CD4-positive, alpha-beta memory T cell (primary cell): ENCODE measurements around the gene NDUFV3. TPM values are rescaled to one million over a fixed set of nuclear protein-coding genes. Genes with fewer than 3 reads are reported as not detected.

Experiments
- CTCF ChIA-PET: fragments of 350-600 bp; sonication (Branson Sonifier 250); formaldehyde crosslinking; loops from one replicate; lab custom pipeline; 2021; ENCODE audit warnings: inconsistent platforms; ENCODE audit not compliant: partially characterized antibody; lab: Charles Lee
- POLR2A ChIA-PET: fragments of 350-600 bp; sonication (Branson Sonifier 250); formaldehyde crosslinking; loops from one replicate; lab custom pipeline; 2021; ENCODE audit not compliant: partially characterized antibody; lab: Charles Lee
- DNase-seq, 5 donors: peaks; one replicate each; pipeline versions ENCODE4 v3.0.0 to v3.0.0-alpha.2; 2020 to 2022; ENCODE audit warnings: mixed read lengths in 1 of 5
- H3K27ac ChIP-seq: one replicate; pipeline ENCODE4 v1.7.0; 2013; ENCODE audit warnings: low read depth, low read length
- H3K27me3 ChIP-seq: 2 replicates; pipeline ENCODE4 v1.7.0; 2013; ENCODE audit warnings: mild to moderate bottlenecking, low read length, moderate library complexity; ENCODE audit not compliant: insufficient read depth
- H3K36me3 ChIP-seq: 2 replicates; pipeline ENCODE4 v1.7.0; 2013; ENCODE audit warnings: mild to moderate bottlenecking, low read length, moderate library complexity; ENCODE audit not compliant: insufficient read depth
- H3K4me1 ChIP-seq: 2 replicates; pipeline ENCODE4 v1.7.0; 2013; ENCODE audit warnings: mild to moderate bottlenecking, low read length, moderate library complexity; ENCODE audit not compliant: insufficient read depth
- H3K4me3 ChIP-seq, 2 donors: one replicate each; pipeline ENCODE4 v1.7.0; 2013; ENCODE audit warnings: low read length in 2 of 2, mild to moderate bottlenecking in 1 of 2
- H3K9me3 ChIP-seq, 2 donors: one replicate each; pipeline ENCODE4 v1.7.0; 2013; ENCODE audit warnings: low read length in 2 of 2, control low read depth in 1 of 2; ENCODE audit not compliant: control insufficient read depth in 1 of 2
- H3K27ac Mint-ChIP-seq, 7 donors: one replicate each; pipeline ENCODE4 v1.8.0; 2020 to 2021; ENCODE audit warnings: mixed read lengths in 7 of 7, mild to moderate bottlenecking in 6 of 7, inconsistent platforms in 3 of 7, moderate library complexity in 3 of 7
- H3K27me3 Mint-ChIP-seq, 2 donors: one replicate each; pipeline ENCODE4 v1.8.0; 2020 to 2021; ENCODE audit warnings: mixed read lengths in 2 of 2
- H3K36me3 Mint-ChIP-seq, 2 donors: one replicate each; pipeline ENCODE4 v1.8.0; 2020 to 2021; ENCODE audit warnings: mixed read lengths in 2 of 2, inconsistent platforms in 1 of 2, mild to moderate bottlenecking in 1 of 2
- H3K4me1 Mint-ChIP-seq, 4 donors: one replicate each; pipeline ENCODE4 v1.8.0; 2020 to 2021; ENCODE audit warnings: mixed read lengths in 4 of 4, mild to moderate bottlenecking in 1 of 4
- H3K4me3 Mint-ChIP-seq, 8 donors: one replicate each; pipeline ENCODE4 v1.8.0; 2020 to 2021; ENCODE audit warnings: mixed read lengths in 8 of 8, mild to moderate bottlenecking in 7 of 8, moderate library complexity in 6 of 8, inconsistent platforms in 3 of 8
- H3K9me3 Mint-ChIP-seq, 8 donors: one replicate each; pipeline ENCODE4 v1.8.0; 2020 to 2021; ENCODE audit warnings: mixed read lengths in 8 of 8, mild to moderate bottlenecking in 5 of 8, inconsistent platforms in 3 of 8, moderate library complexity in 1 of 8
- intact Hi-C: fragments of 100-400 bp; cut with micrococcal nuclease; formaldehyde crosslinking; loops from one replicate; pipeline ENCODE4 v1.15.1; 2023
- polyA plus RNA-seq, 2 donors: library from polyadenylated mRNA; unstranded; fragments of 300-500 nt; fragmentation: Illumina TruSeq; gene quantifications; one replicate each; pipeline ENCODE4 v1.2.3, GENCODE V29; 2021
- total RNA-seq, 2 experiments: library from RNA; stranded (reverse); gene quantifications; one replicate each; pipeline ENCODE4 v1.2.3, GENCODE V29; 2021

NDUFV3 gene
- total and polyA plus RNA-seq, 4 experiments from 2014 or later = 9.1 to 33.2 (median 25.8) TPM

GRCh38 chr21:42862774-42863503, 30.2 kb upstream of the NDUFV3 start:
- POLR2A ChIA-PET = no interaction called here
- H3K27ac ChIP-seq = no peak overlapping the region
- no peaks in the 10 kb centered on the region for H3K9me3 Mint-ChIP-seq
- no peaks in the 10 kb centered on the region for H3K9me3 ChIP-seq
- intact Hi-C loops = no loop called here
- H3K4me3 Mint-ChIP-seq = no peak overlapping the region
- peaks cover 29 to 61% of the 10 kb centered on the region in 2 donors for H3K36me3 Mint-ChIP-seq
- no peak for DNase-seq
- H3K4me1 Mint-ChIP-seq = peaks cover 4 to 16% (median 10%) of the 10 kb centered on the region in 4 donors
- CTCF ChIA-PET = no interaction called here
- H3K27me3 ChIP-seq = no peaks in the 10 kb centered on the region
- H3K4me1 ChIP-seq = no peaks in the 10 kb centered on the region
- H3K27ac Mint-ChIP-seq = peak overlapping the region in 3 of 7 donors; percentile 51 to 72 (median 61)
- peaks cover 41% of the 10 kb centered on the region for H3K36me3 ChIP-seq
- no peaks in the 10 kb centered on the region for H3K27me3 Mint-ChIP-seq
- no peak overlapping the region for H3K4me3 ChIP-seq

DNA sequence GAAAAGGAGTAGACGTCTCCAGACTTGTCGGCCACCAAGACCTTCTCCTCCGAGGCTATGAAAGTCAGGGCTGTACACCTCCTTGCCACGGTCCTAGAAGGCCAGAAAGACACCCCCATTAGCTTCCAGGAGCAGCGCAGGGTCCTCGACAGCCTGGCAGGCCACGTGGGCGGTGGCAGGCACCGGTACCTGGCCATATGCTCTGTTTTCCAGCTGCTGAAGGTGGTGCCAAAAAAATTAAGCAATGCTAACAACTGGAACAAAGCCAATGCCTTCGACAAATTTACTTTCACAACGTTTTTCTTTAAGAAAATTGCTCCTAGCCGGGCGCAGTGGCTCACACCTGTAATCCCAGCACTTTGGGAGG, 29.6 kb upstream of the NDUFV3 start:
- Mint-ChIP-seq H3K4me1 (peaks cover 4 to 18% (median 10%) of the 10 kb centered on the region in 4 donors), H3K9me3 (no peaks in the 10 kb centered on the region), H3K4me3 (no peak overlapping the region), H3K27me3 (no peaks in the 10 kb centered on the region), H3K27ac (no peak overlapping the region), H3K36me3 (peaks cover 32 to 63% of the 10 kb centered on the region in 2 donors)
- Histone ChIP-seq H3K36me3 (peaks cover 41% of the 10 kb centered on the region), H3K27me3 (no peaks in the 10 kb centered on the region), H3K9me3 (no peaks in the 10 kb centered on the region), H3K4me3 (no peak overlapping the region), H3K27ac (no peak overlapping the region), H3K4me1 (no peaks in the 10 kb centered on the region)
- intact Hi-C loops = no loop called here
- ChIA-PET CTCF (no interaction called here), POLR2A (no interaction called here)
- no peak for DNase-seq

- H3K36me3 Mint-ChIP-seq = peaks cover 28 to 62% of the 10 kb centered on the region in 2 donors
- Histone ChIP-seq H3K4me3 (no peak overlapping the region), H3K36me3 (peaks cover 48% of the 10 kb centered on the region), H3K27me3 (no peaks in the 10 kb centered on the region), H3K27ac (no peak overlapping the region), H3K9me3 (no peaks in the 10 kb centered on the region), H3K4me1 (no peaks in the 10 kb centered on the region)
- intact Hi-C loops = no loop called here
- H3K4me3 Mint-ChIP-seq = no peak overlapping the region
- no peak for DNase-seq
- no peaks in the 10 kb centered on the region for H3K9me3 Mint-ChIP-seq
- H3K27me3 Mint-ChIP-seq = no peaks in the 10 kb centered on the region
- H3K27ac Mint-ChIP-seq = no peak overlapping the region
- peaks cover 5 to 18% (median 9%) of the 10 kb centered on the region in 4 donors for H3K4me1 Mint-ChIP-seq
- ChIA-PET POLR2A (interaction anchor here (1.1 kb wide), 1 partner anchor 29 kb away, joined by 3 read pairs; the partner anchor contains the start of gene NDUFV3), CTCF (no interaction called here)
These were observed 28.8 kb upstream of the NDUFV3 start for GRCh38 chr21:42864286-42864685.

DNA sequence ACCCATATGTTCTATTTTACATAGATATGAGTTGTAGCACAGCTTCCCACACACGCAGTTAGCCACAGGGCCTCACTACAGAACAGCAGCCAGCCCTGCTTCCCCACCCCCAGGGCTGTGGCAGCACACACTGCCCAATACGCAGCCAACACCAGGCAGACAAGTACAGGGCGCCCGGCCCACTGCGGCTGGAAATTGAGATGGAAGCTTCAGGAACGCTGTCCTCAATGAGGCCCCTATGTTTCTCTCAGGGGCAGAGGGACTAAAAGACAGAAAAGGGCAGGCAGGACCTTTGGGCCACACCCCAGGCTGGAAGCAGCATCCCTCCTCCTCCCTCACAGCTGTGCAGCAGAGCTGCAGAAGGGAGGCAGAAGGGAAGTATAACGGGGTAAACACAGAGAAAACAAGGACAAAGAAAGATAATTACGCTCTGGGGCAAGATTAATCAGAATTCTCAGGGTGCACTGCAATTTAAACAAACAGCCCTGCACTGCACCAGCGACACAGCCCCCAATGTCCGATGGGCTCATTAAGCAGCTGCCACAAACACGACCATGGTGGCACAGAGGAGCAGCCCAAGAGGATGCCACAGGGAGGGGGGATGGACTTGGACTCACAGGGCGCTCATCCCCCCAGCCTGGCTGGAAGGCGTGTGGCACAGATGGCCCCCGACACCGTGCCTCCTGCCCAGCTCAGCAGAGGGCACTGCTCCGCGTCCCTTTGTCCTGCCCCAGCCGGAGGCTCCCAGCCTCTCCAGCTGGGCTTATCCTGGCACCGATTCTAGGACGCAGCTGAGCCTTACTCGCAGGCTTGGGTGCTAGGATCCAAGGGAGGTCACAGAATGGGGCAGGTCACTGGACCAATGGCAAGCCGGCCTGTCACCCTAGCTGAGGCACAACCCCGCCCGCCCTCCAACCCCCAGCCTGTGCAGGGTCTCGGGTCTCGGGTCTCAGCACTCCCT, 28.0 kb upstream of the NDUFV3 start:
- intact Hi-C loops = no loop called here
- Mint-ChIP-seq H3K27ac (peak overlapping the region in 1 of 7 donors; percentile 71), H3K4me3 (no peak overlapping the region), H3K4me1 (peaks cover 5 to 18% (median 9%) of the 10 kb centered on the region in 4 donors), H3K9me3 (no peaks in the 10 kb centered on the region), H3K27me3 (no peaks in the 10 kb centered on the region), H3K36me3 (peaks cover 33 to 67% of the 10 kb centered on the region in 2 donors)
- H3K36me3 ChIP-seq = peaks cover 54% of the 10 kb centered on the region
- no peak overlapping the region for H3K27ac ChIP-seq
- no peaks in the 10 kb centered on the region for H3K9me3 ChIP-seq
- H3K4me1 ChIP-seq = no peaks in the 10 kb centered on the region
- no peak for DNase-seq
- POLR2A ChIA-PET = interaction anchor here (1.1 kb wide), 1 partner anchor 28 kb away, joined by 3 read pairs; the partner anchor contains the start of gene NDUFV3
- CTCF ChIA-PET = no interaction called here
- no peaks in the 10 kb centered on the region for H3K27me3 ChIP-seq
- no peak overlapping the region for H3K4me3 ChIP-seq

GRCh38 chr21:42865776-42866160, 27.3 kb upstream of the NDUFV3 start:
- intact Hi-C loops = no loop called here
- DNase-seq = no peak
- no peaks in the 10 kb centered on the region for H3K27me3 Mint-ChIP-seq
- H3K4me3 Mint-ChIP-seq = no peak overlapping the region
- Histone ChIP-seq H3K36me3 (peaks cover 54% of the 10 kb centered on the region), H3K9me3 (no peaks in the 10 kb centered on the region), H3K27ac (no peak overlapping the region), H3K4me3 (no peak overlapping the region), H3K27me3 (no peaks in the 10 kb centered on the region), H3K4me1 (no peaks in the 10 kb centered on the region)
- peaks cover 5 to 18% (median 9%) of the 10 kb centered on the region in 4 donors for H3K4me1 Mint-ChIP-seq
- ChIA-PET CTCF (no interaction called here), POLR2A (no interaction called here)
- no peaks in the 10 kb centered on the region for H3K9me3 Mint-ChIP-seq
- H3K36me3 Mint-ChIP-seq = peaks cover 36 to 67% of the 10 kb centered on the region in 2 donors
- peak overlapping the region in 2 of 7 donors; percentile 29 to 46 for H3K27ac Mint-ChIP-seq

DNA sequence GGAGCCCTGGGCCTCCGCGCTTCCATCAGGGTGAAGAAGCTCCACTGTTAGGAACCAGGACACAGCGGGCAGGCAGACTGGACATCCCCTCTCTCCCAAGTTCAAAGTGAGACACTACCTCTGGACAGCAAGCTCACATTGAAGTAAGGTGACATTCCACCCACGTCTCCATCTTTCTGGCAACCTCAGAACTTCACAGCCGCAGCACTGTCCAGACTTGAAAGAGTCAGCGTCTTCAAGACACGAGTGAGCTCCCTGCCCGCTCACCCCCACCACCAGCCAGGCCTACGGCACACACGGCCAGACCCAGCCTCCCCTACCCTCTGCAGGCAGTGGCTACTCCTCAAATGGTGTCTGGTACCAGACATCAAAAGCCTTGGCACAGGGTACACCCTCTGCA, 24.9 kb upstream of the NDUFV3 start:
- H3K27ac Mint-ChIP-seq = peak overlapping the region in 1 of 7 donors; percentile 24
- CTCF ChIA-PET = interaction anchor here (1.1 kb wide), 1 partner anchor 14 kb away, joined by 3 read pairs; no protein-coding TSS in a partner anchor
- no peaks in the 10 kb centered on the region for H3K27me3 ChIP-seq
- H3K4me1 Mint-ChIP-seq = peaks cover 5 to 18% (median 12%) of the 10 kb centered on the region in 4 donors
- H3K9me3 ChIP-seq = no peaks in the 10 kb centered on the region
- no peak overlapping the region for H3K27ac ChIP-seq
- H3K36me3 ChIP-seq = peaks cover 52% of the 10 kb centered on the region
- no peaks in the 10 kb centered on the region for H3K9me3 Mint-ChIP-seq
- H3K27me3 Mint-ChIP-seq = no peaks in the 10 kb centered on the region
- intact Hi-C loops = no loop called here
- no peaks in the 10 kb centered on the region for H3K4me1 ChIP-seq
- POLR2A ChIA-PET = interaction anchor here (3.4 kb wide), 1 partner anchor 25 kb away, joined by 10 read pairs; the partner anchor contains the start of gene NDUFV3
- H3K4me3 ChIP-seq = no peak overlapping the region
- peaks cover 45 to 70% of the 10 kb centered on the region in 2 donors for H3K36me3 Mint-ChIP-seq
- no peak for DNase-seq
- H3K4me3 Mint-ChIP-seq = no peak overlapping the region

GRCh38 chr21:42873096-42873495, 20.0 kb upstream of the NDUFV3 start:
- H3K4me1 Mint-ChIP-seq = peaks cover 3 to 10% (median 6%) of the 10 kb centered on the region in 4 donors
- peak overlapping the region in 1 of 7 donors; percentile 47 for H3K27ac Mint-ChIP-seq
- Histone ChIP-seq H3K27ac (no peak overlapping the region), H3K9me3 (no peaks in the 10 kb centered on the region), H3K4me1 (peaks cover 7% of the 10 kb centered on the region), H3K27me3 (no peaks in the 10 kb centered on the region), H3K36me3 (peaks cover 47% of the 10 kb centered on the region), H3K4me3 (no peak overlapping the region)
- no peak overlapping the region for H3K4me3 Mint-ChIP-seq
- ChIA-PET POLR2A (no interaction called here), CTCF (no interaction called here)
- intact Hi-C loops = no loop called here
- H3K9me3 Mint-ChIP-seq = no peaks in the 10 kb centered on the region
- no peak for DNase-seq
- no peaks in the 10 kb centered on the region for H3K27me3 Mint-ChIP-seq
- peaks cover 49 to 69% of the 10 kb centered on the region in 2 donors for H3K36me3 Mint-ChIP-seq
